ENCODE results near the gene ATRIP.

ATRIP gene

DNA sequence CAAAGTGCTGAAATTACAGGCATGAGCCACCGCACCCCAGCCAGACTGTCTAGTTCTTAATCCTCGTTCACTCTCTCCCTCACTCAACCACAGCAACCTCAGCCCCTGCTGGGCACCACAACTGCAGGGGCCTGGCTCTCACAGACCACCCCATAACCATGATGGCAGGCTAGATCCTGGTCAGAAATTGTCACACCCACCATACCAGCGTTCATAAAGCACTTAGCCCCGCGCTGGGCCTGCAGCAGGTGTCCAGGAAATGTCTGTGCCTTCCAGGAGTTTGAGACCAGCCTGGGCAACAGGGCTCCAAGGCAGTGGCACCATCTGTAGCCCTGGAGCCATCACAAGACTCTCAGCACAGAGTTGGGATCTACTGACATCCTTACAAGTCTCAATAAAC is 55.6 kb downstream of the ATRIP start:
- no peak for DNase-seq (ENCODE audit: low read depth, low spot score)

DNA sequence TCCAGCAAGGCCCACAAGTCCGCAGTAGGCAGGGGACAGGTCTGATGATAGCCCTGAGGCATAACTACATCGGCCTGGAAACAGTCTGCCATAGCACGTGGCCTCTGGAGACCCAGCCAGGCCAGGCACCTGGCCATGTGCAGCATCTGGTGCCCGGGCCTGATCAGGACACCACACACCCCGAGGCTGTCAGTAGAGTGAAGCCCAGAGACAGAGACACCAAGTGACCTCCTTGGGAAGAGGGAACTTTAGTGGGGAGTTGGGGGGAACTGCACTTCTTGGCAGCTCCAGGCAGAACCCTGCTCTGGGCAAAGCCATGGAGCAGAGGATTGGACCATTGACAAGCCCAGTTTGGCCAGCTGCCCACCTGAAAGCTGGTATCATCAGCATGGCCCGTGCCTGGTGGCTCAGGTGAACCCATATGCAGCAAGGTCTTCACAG is 56.2 kb downstream of the ATRIP start:
- no peak for DNase-seq (ENCODE audit: low read depth, low spot score)

DNA sequence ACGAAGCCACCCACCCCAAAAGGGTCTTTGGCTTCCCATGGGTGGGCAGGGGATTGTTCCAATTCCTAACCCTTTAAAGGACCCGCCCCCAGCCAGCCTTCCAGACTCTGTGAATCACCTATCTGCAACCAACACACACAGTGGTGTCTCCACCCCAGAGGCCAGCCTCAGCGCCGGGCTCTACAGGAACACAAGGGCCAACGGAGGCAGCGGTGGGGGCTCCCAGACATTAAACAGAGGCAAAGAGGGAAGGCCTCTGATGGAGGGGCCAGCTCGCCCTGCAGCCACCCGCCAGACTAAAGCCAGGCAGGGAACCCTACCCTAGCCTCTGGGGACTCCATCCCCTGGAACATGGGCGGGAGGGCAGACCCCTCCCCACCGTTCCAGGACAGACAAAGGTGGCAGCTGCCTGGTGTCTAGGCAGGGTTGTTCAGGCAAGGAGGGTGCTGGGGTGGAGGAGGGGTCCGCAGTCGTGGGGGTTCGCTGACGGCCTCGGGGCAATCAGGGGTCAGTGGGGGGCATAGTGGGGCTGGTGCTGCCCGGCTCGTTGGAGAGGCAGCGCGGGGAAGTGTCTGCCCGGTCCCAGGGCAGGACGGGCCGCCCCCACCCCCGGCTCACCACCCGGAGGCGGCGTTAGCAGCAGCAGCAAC is 57.0 kb downstream of the ATRIP start:
- DNase-seq (ENCODE audit: low read depth, low spot score) = no peak

DNA sequence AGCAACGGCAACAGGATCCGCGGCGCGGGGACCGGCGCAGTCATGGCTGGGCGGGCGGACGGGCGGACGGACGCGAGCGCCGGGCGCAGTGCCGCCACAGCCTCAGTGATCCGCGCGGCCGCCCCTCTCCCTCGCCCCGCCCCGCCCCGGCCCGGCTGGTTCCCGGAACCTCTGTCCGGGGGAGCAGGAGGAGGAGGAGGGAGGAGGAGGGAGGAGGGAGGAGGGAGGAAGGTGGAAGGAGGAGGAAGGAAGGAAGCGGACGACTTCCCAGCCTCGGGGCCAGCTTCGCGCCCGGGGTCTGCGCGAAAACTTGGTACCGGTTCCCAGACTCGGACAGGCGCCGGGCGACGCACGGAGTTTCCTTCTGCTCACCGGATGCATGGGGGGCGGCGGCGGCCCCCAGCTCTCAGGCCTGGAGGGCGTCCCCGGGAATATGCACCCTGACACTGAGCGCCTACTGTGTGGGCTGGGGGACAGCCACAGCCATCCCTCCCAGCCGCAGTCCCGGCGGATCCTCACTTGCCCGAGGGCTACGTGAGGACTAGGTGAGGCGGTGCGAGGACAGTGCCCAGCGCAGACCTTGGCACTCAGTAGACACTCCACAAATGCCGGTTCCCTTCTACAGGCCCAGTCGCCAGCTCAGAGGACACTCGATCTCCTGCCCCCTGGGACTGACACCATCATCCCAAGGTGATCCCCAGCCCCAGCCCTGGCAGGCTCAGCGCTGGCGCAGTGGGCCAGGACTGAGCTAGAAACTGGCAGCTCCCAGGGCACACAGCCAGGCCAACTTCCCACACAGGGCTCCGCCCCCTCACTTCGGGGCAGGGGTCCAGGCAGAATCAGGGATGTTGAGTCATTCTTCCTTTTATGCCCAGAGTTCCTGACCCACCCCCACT is 57.8 kb downstream of the ATRIP start, which contains the start of gene SHISA5:
Gene SHISA5, minus strand, starts transcription at position 124 of the 896 bp plus-strand sequence. Its CDS starts 80 bp downstream, at position 44.
- no peak for DNase-seq (ENCODE audit: low read depth, low spot score)

DNA sequence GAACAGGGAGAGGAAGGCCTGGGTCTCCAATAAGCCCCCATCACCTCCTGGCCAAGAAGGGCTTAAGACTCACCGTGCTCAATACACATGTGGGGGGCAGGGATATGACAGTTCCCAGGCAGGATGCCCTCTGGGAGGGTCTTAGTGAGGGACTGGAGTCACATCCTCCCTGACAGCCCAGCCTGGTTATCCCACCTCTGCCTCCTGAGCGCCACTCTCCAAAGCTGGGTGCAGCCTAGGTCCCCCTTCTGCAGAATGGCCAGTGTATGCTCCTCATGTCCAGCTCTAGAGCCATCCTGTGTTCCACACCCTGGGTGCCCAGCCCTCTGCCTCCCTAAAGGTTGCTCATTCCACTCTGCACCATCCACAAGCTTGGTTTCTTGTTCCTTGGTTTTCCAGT is 58.6 kb downstream of the ATRIP start:
- no peak for DNase-seq (ENCODE audit: low read depth, low spot score)

DNA sequence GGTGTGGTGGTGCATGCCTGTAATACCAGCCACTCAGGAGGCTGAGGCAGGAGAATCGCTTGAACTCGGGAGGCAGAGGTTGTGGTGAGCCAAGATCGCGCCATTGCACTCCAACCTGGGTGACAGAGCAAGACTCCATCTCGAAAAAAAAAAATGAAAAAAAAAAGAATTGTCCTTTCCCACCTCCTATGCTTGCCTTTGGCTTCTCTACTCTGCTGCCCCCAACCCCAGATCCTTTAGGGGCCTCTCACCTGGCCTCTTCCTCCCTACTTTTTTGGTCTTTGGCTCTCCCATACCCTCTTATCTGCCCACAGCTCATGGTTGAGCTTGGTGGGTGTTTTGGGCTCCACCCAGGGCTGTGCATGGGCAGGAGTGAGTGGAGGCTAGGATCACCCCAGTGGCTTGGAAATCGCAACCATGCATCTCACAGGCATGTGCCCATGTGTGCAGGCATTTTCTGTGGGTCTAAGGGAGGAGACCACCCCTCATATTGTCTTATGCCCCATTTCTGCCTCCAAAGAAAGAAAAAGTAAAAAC is 59.5 kb downstream of the ATRIP start:
- no peak for DNase-seq (ENCODE audit: low read depth, low spot score)

DNA sequence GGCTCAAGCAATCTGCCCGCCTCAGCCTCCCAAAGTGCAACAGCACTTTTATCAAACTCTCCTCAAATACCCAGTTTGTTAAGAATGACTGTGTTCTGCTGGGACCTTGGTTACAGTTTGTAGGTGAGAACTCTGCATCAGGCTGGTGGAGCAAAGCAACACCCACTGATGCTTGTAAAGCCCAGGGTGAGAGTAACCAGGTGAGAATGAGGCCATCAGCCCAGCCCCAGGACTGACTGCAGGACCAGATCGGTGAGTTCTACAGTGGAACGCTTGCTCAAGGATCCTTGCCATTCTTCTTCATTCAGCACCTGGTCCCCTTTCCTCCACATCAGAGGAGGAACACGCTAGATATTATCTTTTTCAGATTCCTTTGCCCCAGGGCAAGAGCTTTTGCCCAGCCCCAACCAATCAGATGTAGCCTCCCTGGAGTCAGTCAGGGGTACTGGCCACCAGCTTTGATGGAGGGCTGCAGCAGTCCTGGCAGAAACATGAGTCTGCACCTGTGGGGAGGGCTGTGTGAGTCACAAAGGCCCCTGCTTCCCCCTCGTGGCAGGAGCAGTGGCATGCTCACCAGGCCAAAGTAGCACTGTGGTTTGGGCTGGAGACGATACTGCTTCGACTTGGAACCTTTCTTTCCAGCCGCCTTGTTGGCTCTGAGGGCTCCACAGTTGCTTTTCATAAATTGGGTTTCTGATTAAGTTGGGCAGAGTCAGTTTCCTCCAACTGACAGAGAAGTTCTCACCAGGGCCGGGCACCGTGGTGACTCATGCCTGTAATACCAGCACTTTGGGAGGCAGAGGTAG is 60.9 kb downstream of the ATRIP start:
- DNase-seq (ENCODE audit: low read depth, low spot score) = no peak

DNA sequence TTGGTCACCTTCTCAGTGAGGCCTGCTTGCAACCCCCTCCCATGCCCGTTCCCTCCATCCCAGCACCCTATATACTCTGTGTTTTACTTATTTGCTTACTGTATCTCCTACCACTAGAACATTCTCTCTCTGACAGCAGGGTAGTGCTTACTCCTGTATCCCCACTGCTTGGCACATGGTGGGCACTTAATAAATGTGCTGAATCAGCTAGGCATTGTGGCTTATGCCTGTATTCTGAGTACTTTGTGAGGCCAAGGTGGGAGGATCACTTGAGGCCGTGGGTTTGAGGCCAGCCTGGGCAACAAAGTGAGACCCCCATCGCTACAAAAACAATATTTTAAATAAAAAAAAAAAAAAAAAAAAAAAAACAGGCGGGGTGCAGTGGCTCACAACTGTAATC is 65.0 kb downstream of the ATRIP start:
- DNase-seq (ENCODE audit: low read depth, low spot score) = no peak

DNA sequence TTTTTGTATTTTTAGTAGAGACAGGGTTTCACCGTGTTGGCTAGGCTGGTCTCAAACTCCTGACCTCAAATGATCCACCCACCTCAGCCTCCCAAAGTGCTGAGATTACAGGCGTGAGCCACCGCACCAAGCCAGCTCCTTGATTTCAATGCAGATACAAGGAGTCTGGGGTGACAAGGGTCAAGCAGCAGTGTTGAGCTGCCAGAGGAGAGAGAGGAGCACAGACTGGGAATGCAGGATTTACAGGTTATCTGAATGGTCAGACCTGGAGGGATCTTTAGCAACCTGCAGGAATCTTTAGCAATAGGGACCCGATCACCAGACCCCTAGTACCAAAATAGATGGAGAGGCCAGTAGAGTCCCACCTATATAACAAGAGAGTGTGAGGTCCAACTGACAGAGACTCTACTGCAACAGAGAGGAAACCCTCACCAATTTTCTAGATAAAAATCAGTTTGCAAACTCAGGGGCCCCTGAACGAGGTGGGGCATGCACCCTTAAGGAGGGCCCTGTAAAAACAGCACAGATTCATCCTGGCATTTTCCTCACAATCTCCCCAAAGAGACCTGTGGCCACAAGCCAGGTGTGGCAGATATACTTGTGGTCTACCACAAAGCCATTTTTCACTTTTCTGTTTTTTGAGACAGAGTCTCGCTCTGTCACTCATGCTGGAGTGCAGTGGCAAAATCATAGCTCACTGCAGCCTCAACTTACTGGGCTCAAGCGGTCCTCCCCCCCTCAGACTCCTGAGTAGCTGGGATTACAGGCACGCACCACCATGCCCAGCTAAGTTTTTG is 68.1 kb downstream of the ATRIP start:
- no peak for DNase-seq (ENCODE audit: low read depth, low spot score)

Data from brain pericyte (primary cell).